SK-N-SH (cell line): ENCODE results near the gene MIA. TPM values are rescaled to one million over a fixed set of nuclear protein-coding genes. Genes with fewer than 3 reads are reported as not detected.
"Not testable (repeated sequence)": the region's sequence is repeated elsewhere in the genome, so short reads cannot be mapped to it uniquely, and the experiment has no call there.

ENCODE experiments used
- CTCF ChIA-PET: fragments of 300-600, 350-600 bp; formaldehyde crosslinking; extraction: SDS; loops from one replicate; lab custom pipeline; 2021; lab: Yijun Ruan, JAX
- POLR2A ChIA-PET: fragments of 350-600 bp; sonication (Branson Sonifier 250); formaldehyde crosslinking; extraction: SDS; loops from one replicate; lab custom pipeline; 2020; ENCODE audit warnings: antibody characterized with exemption, inconsistent platforms; lab: Yijun Ruan, JAX
- DNase-seq: peaks from one replicate; pipeline ENCODE4 v3.0.0; 2012
- H2AFZ ChIP-seq: fragments of 200-600 bp; sonication (generic); 2 replicates; pipeline ENCODE4 v1.8.1; 2016; ENCODE audit warnings: antibody characterized with exemption, mild to moderate bottlenecking, low read depth
- H3F3A ChIP-seq: fragments of 200-600 bp; sonication (generic); replicated peaks from 2 replicates; pipeline ENCODE3; 2016; ENCODE audit warnings: antibody characterized with exemption, mild to moderate bottlenecking; ENCODE audit not compliant: insufficient read depth
- H3K27ac ChIP-seq, 2 experiments: fragments of 200-500 bp in 1 of 2; fragments of 200-600 bp in 1 of 2; sonication (Bioruptor generic) in 1 of 2; sonication (generic), shearing (Covaris generic) in 1 of 2; 2 replicates each; pipeline versions ENCODE4 v1.5.1 to v1.6.1; 2014 to 2016; ENCODE audit warnings: low read depth in 2 of 2, inconsistent platforms in 1 of 2, low read length in 1 of 2, mild to moderate bottlenecking in 1 of 2, mixed read lengths in 1 of 2
- H3K27me3 ChIP-seq: fragments of 200-600 bp; sonication (generic), shearing (Covaris generic); 2 replicates; pipeline ENCODE4 v1.6.1; 2016; ENCODE audit warnings: mixed run types; ENCODE audit not compliant: insufficient read depth
- H3K36me3 ChIP-seq, 2 experiments: fragments of 200-500 bp in 1 of 2; fragments of 200-600 bp in 1 of 2; sonication (Bioruptor generic) in 1 of 2; sonication (generic) in 1 of 2; replicated peaks in 1 of 2; 2 replicates each; pipeline versions ENCODE3 to v1.5.1; 2014 to 2016; ENCODE audit warnings: low read length in 1 of 2, mild to moderate bottlenecking in 1 of 2; ENCODE audit not compliant: insufficient read depth in 2 of 2, control insufficient read depth in 1 of 2
- H3K4me1 ChIP-seq, 2 experiments: fragments of 200-500 bp in 1 of 2; fragments of 200-600 bp in 1 of 2; sonication (Bioruptor generic) in 1 of 2; sonication (generic), shearing (Covaris generic) in 1 of 2; 2 replicates each; pipeline versions ENCODE4 v1.5.1 to v1.6.1; 2014 to 2016; ENCODE audit warnings: low read depth in 1 of 2, low read length in 1 of 2, mixed run types in 1 of 2; ENCODE audit not compliant: insufficient read depth in 2 of 2, control insufficient read depth in 1 of 2
- H3K4me2 ChIP-seq: fragments of 200-600 bp; sonication (generic), shearing (Covaris generic); 2 replicates; pipeline ENCODE4 v1.6.1; 2017; ENCODE audit warnings: mixed run types
- H3K4me3 ChIP-seq, 2 experiments: fragments of 200-500 bp in 1 of 2; fragments of 200-600 bp in 1 of 2; sonication (Bioruptor generic) in 1 of 2; sonication (generic), shearing (Covaris generic) in 1 of 2; 2 replicates each; pipeline versions ENCODE4 v1.5.1 to v1.8.1; 2014 to 2016; ENCODE audit warnings: low read depth in 2 of 2, inconsistent platforms in 1 of 2, low read length in 1 of 2, mild to moderate bottlenecking in 1 of 2, mixed read lengths in 1 of 2, moderate library complexity in 1 of 2
- H3K79me2 ChIP-seq: fragments of 200-600 bp; sonication (generic); 2 replicates; pipeline ENCODE4 v1.8.1; 2017; ENCODE audit warnings: mild to moderate bottlenecking; ENCODE audit not compliant: insufficient read depth
- H3K9ac ChIP-seq: fragments of 200-600 bp; sonication (generic); 2 replicates; pipeline ENCODE4 v1.6.1; 2017; ENCODE audit warnings: mixed run types
- H3K9me2 ChIP-seq: fragments of 200-600 bp; sonication (generic); 2 replicates; pipeline ENCODE4 v1.6.1; 2017; ENCODE audit warnings: mixed run types
- H3K9me3 ChIP-seq: fragments of 200-600 bp; sonication (generic); 2 replicates; pipeline ENCODE4 v1.6.1; 2017; ENCODE audit warnings: mixed run types, mild to moderate bottlenecking, moderate library complexity
- H4K20me1 ChIP-seq: fragments of 200-600 bp; sonication (generic); 2 replicates; pipeline ENCODE4 v1.6.1; 2017; ENCODE audit warnings: mild to moderate bottlenecking, mixed run types; ENCODE audit not compliant: insufficient read depth
- CHD2 ChIP-seq: fragments of 150-350 bp; IDR thresholded peaks from 2 replicates; pipeline ENCODE4 v1.6.1; 2018; ENCODE audit warnings: low read length; ENCODE audit not compliant: partially characterized antibody
- ELF1 ChIP-seq: IDR thresholded peaks from 2 replicates; pipeline ENCODE4 v1.4.0; 2012
- IRF3 ChIP-seq: fragments of 150-350 bp; IDR thresholded peaks from 2 replicates; pipeline ENCODE4 v1.6.1; 2016; ENCODE audit warnings: mild to moderate bottlenecking, low read depth, low read length
- JUND ChIP-seq: IDR thresholded peaks from 2 replicates; pipeline ENCODE4 v1.4.0; 2012
- MAX ChIP-seq: IDR thresholded peaks from 2 replicates; pipeline ENCODE4 v1.4.0; 2012; ENCODE audit warnings: low read depth
- MXI1 ChIP-seq: IDR thresholded peaks from 2 replicates; pipeline ENCODE4 v1.6.1; 2012; ENCODE audit warnings: mild to moderate bottlenecking, low read depth, low read length, improper control_type of control experiment
- POLR2AphosphoS5 ChIP-seq: IDR thresholded peaks from 2 replicates; pipeline ENCODE4 v1.6.1; 2012; ENCODE audit warnings: low read depth, low read length
- RAD21 ChIP-seq: IDR thresholded peaks from 2 replicates; pipeline ENCODE4 v1.6.1; 2012; ENCODE audit warnings: mild to moderate bottlenecking, low read length
- RFX5 ChIP-seq: IDR thresholded peaks from 2 replicates; pipeline ENCODE4 v1.6.1; 2012; ENCODE audit warnings: mild to moderate bottlenecking, improper control_type of control experiment, low read length
- SIN3A ChIP-seq: IDR thresholded peaks from 2 replicates; pipeline ENCODE4 v1.6.1; 2012; ENCODE audit warnings: low read depth, mild to moderate bottlenecking, low read length, moderate library complexity, borderline replicate concordance
- USF1 ChIP-seq: IDR thresholded peaks from 2 replicates; pipeline ENCODE4 v1.4.0; 2012; ENCODE audit warnings: low read depth, borderline replicate concordance
- YY1 ChIP-seq: IDR thresholded peaks from 2 replicates; pipeline ENCODE4 v1.4.0; 2012; ENCODE audit warnings: low read depth, mild to moderate bottlenecking
- WGBS: methylation state at CpG from one replicate; pipeline ENCODE4 v1.1.6; 2017; ENCODE audit warnings: low lambda C conversion rate; 5-methylcytosine and 5-hydroxymethylcytosine counted together
- polyA plus RNA-seq, 3 experiments: library from polyadenylated mRNA; depleted of rRNA; stranded (reverse); fragments of >200 nt; gene quantifications; 2 replicates each; pipeline ENCODE4 v1.2.3, GENCODE V29; 2012
- TF ChIP-seq, protein P1 (sequence below): IDR thresholded peaks from 2 replicates; pipeline ENCODE4; 2012

Gene MIA
- polyA plus RNA-seq, 1 of the 3 experiments (the other 2 are of a cell fraction) = not detected

DNA sequence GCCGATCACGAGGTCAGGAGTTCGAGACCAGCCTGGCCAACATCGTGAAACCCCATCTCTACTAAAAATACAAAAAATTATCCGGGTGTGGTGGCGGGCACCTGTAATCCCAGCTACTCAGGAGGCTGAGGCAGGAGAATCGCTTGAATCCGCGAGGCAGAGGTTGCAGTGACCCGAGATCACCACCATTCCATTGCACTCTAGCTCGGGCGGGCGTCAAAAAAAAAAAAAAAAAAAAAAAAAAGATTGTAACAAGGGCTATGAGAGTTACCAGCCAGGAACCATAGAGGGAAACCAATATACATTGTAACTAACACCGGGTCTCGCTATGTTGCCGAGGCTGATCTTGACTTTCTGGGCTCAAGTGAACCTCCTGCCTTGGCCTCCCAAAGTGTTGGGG lies 43.0 kb upstream of the MIA start:
- H3K9me2 ChIP-seq, H3K9ac ChIP-seq, H3K4me2 ChIP-seq, POLR2A ChIA-PET, H3K9me3 ChIP-seq, H3K4me3 ChIP-seq, H3K79me2 ChIP-seq, H3K27me3 ChIP-seq, H4K20me1 ChIP-seq, DNase-seq, CTCF ChIA-PET, H3F3A ChIP-seq, H3K27ac ChIP-seq, H2AFZ ChIP-seq, H3K4me1 ChIP-seq: not testable (repeated sequence)
- H3K36me3 ChIP-seq = peaks cover 28 to 39% of the 10 kb centered on the region in 2 experiments
- 96% methylated on average over 16 of the region's 16 CpGs for WGBS

GRCh38 chr19:40733149-40733548 lies 42.2 kb upstream of the MIA start:
- Histone ChIP-seq H3K9ac (no peak overlapping the region), H3K4me1 (no peaks in the 10 kb centered on the region), H3K9me3 (no peaks in the 10 kb centered on the region), H3K36me3 (peaks cover 29 to 36% of the 10 kb centered on the region in 2 experiments), H3K79me2 (no peaks in the 10 kb centered on the region), H3K4me3 (no peak overlapping the region), H3K27ac (no peak overlapping the region), H3K4me2 (no peak overlapping the region), H3K27me3 (no peaks in the 10 kb centered on the region), H3F3A (no peaks in the 10 kb centered on the region), H3K9me2 (no peaks in the 10 kb centered on the region), H2AFZ (no peak overlapping the region), H4K20me1 (no peaks in the 10 kb centered on the region)
- 94% methylated on average over 12 of the region's 13 CpGs for WGBS
- DNase-seq = no peak
- POLR2A ChIA-PET = no interaction called here
- TF ChIP-seq CHD2 = no peak
- TF ChIP-seq POLR2AphosphoS5 = no peak
- TF ChIP-seq RAD21 = no peak
- no peak for TF ChIP-seq MAX
- TF ChIP-seq, protein P1, sequence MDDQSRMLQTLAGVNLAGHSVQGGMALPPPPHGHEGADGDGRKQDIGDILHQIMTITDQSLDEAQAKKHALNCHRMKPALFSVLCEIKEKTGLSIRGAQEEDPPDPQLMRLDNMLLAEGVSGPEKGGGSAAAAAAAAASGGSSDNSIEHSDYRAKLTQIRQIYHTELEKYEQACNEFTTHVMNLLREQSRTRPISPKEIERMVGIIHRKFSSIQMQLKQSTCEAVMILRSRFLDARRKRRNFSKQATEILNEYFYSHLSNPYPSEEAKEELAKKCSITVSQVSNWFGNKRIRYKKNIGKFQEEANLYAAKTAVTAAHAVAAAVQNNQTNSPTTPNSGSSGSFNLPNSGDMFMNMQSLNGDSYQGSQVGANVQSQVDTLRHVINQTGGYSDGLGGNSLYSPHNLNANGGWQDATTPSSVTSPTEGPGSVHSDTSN = no peak
- TF ChIP-seq SIN3A = no peak
- TF ChIP-seq ELF1 = no peak
- TF ChIP-seq MXI1 = no peak
- TF ChIP-seq JUND = no peak
- no peak for TF ChIP-seq YY1
- TF ChIP-seq USF1 = no peak
- no peak for TF ChIP-seq IRF3
- no peak for TF ChIP-seq RFX5
- CTCF ChIA-PET = interaction anchor here (1.3 kb wide), 1 partner anchor 42 kb away, joined by 3 read pairs; the partner anchor contains the start of gene NUMBL
